NCI-H524 (cell line): ENCODE results near the gene PAQR8.
"Not testable (repeated sequence)": the region's sequence is repeated elsewhere in the genome, so short reads cannot be mapped to it uniquely, and the experiment has no call there.

Experiments
- DNase-seq, 2 experiments: peaks; one replicate each; lab custom pipeline; 2025; lab: John Stamatoyannopoulos, UW

PAQR8 gene

DNA sequence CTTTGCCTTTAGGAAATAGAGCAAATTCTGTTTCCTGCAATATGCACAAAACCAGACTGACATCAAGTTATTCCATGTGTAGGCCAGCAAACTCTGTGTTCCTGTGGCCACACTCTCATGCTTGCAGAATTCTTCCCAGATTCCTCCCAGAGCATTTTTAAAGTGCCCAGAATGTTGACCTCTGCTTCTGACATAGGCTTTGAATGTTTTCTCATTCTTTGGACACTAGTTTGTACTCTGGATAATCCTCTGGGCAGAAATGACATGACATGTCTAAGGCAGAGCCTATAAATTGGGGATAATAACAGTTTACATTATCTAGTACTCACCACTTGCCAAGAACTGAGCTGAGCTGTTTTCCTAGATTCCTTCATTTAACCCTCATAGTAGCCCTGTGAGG, 49.0 kb downstream of the PAQR8 start:
- no peak for DNase-seq

DNA sequence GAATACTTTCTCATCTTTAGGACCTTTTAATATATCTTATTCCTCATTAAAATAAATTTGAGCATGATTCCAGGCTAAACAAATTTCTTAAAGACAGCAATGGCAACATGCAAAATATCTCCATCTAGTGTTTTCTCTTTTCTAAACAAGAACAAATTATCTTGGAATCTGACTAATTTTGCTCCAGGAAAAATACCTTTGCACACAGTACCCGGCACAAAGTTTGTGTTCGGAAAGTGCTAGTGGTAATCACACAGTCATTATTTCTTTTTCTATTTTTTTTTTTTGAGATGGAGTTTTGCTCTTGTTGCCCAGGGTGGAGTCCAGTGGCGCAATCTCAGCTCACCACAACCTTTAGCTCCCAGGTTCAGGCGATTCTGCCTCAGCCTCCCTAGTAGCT, 50.0 kb downstream of the PAQR8 start:
- no peak for DNase-seq

DNA sequence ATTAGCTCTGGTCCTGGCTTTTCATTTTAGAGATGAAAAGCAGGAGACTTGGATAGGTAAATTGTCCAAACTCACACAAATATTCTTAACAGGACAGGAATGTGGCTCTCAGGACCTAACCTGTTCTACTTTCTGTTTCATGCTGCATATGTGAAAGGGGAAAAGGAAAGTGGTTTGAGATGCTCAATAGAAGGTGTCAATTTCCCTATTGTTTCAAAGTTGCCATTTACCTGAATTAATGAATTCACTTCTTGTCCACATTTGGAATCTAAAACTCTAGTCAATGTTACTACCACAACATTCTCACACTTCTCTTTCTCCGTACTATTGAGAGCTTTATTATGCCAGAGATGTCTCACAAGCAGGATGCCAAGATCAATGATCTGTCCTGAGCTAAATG, 53.4 kb downstream of the PAQR8 start:
- no peak for DNase-seq

DNA sequence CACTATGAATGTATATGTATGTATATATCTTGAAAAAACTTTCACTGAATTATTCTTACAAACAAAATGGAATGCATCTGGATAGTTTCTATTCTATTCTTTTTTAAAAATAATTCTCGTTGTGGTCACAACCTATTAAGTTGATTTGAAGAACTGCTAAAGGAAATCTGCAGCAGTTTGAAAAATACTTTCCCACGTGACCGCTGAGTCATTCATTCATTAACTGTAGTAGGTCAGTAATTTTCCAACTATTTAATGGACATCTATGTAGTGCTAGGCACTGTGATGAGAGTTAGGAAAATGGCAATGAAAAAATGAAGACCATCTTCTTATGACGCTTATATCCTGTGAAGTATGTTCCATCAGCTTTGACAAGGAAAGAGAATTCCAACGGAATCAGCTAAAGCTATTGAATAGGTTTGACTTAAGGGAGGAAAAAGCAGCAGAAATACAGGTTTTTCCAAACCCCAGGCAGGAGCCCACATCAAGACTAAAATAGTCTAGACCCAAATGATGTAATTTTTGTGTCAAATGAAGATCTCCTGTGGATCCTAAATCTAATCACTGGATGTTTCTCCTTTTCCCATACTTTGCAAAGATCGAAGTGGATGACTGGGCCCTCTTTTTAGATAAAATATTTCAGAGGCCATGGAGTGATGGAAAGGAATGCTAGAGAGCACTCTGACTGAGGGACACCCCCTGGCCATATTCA, 54.1 kb downstream of the PAQR8 start:
- no peak for DNase-seq

- DNase-seq = peak; percentile 19 to 71
Measured at GRCh38 chr6:52416629-52417151, 54.7 kb downstream of the PAQR8 start.

DNA sequence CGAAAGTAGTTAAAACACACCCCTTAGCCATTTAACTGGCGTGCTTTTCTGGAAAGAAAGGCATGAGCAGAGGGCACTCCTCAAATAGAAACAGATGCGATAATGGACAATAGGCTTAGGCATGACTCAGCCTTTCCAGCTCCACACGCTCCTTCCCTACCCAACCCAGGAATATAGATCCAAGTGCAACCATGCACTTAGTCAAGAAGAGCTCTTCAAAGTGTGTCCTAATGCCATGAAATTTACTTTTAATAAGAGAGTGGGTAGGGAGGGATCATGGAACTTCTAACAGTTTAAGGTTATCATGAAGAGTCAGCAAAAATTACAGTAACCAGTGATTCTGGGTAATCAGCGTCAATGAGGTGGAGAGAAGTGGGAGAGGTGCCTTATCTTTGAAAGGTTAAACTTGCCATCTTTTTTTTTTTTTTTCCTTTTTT, 55.7 kb downstream of the PAQR8 start:
- no peak for DNase-seq

GRCh38 chr6:52418606-52419005, 56.7 kb downstream of the PAQR8 start:
- DNase-seq = no peak

DNA sequence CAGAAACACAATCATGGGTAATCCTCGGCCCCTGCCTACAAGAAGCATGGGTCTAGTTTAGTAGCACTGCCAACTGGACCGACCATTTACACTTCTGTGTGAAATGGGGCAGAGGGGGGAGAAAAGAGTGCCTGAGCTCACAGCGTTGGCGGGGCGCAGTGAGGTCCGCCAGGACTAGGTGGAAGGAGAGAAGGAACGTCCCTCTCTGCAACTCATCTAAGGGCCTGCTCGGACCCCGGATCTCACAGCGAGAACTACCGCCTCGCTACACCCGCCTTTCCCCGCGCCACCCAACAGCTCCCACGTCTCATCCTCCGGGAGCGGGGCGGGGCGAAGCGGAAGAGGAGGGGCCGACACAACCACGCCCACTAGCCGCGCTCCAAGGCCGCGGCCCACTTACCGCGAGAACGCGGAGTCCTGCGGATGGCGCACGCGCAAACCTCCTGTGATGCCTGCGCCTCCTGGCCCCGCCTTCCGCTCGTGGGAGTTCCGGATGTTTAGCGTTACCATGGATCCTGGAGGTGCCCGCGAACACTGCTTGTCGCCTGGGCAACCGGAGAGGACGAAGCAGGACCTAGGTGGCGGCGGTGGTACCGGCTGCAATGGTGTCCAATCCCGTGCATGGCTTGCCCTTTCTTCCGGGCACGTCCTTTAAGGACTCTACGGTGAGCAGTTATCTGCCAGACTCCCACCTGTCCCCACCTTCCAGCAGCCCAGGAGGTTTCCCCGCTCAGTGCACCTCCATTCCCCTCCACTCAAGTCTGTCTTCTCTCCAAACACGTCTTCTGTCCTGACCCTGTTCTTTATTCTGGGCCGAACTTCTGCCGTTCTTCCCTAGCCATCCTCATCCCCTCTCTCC, 58.1 kb downstream of the PAQR8 start, which contains the start of gene EFHC1:
EFHC1 (plus strand) TSS at position 534 of the 859 bp plus-strand sequence; CDS start at position 603, 69 bp downstream.
- peak; percentile 94 to 98 for DNase-seq

DNA sequence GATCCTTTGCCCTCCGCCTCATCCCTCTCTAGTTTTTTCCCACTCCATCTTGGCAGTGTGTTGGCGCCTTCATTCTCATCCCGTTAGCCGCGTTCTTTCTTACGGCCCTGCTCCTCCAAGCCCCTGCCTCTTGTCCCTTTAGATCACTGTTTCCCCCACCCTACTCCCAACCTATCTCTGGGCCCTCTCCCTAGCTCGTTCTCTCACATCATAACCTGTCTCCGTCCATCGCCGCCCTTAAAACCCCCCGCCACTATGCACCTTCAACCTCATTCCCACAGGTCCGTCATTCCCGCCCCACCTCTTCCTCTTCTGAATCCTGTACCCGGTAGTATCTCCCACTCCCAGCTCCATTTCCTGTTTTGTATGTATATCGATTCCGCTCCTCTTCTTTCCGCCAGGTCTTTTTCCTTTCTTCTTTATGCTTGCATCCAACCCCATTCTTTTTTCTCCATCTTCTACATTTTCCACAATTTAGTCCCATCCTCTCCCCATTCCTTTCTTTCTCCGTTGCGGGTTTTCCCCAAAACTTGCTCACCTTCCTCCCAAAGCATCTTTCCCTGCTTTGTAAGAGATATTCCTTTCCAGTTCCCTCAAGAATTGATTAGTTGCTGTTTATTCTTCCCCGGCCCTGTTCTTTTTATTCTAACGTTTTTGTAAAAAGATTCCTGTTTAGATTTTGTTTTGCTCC, 58.9 kb downstream of the PAQR8 start:
- peak; percentile 42 to 65 for DNase-seq

- no peak for DNase-seq
Measured at GRCh38 chr6:52422156-52422555, 60.2 kb downstream of the PAQR8 start.

DNA sequence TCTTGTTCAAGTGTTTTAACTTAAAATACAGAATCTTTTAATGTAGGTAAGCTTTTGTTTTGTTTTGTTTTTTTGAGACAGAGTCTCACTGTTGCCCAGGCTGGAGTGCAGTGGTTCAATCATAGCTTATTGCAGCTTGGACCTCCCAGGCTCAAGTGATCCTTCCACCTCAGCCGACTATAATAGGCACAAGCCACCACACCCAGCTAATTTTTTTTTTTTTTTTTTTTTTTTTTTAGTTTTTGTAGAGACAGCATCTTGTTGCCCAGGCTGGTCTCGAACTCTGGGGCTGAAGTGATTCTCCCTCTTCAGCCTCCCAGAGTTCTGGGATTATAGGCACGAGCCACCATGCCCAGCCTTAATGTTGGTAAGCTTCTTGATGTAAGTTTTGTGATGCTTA, 61.5 kb downstream of the PAQR8 start:
- no peak for DNase-seq

DNA sequence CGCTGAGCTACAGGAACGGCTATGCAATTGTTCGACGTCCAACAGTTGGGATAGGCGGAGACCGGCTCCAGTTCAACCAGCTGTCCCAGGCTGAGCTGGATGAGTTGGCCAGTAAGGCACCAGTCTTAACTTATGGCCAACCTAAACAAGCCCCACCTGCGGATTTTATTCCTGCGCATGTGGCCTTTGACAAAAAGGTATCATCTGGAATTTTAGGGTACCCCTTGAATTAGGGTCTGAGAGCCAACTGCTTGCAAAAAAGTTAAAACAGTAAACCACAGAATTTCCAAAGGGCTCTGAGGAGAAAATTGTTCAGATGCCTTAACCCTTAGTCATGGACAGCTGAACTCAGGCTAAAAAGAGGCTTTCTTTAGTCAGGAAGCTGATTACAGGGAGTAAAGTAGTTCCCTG, 62.0 kb downstream of the PAQR8 start:
- DNase-seq = no peak

- DNase-seq = no peak
Measured at GRCh38 chr6:52424513-52424912, 62.6 kb downstream of the PAQR8 start.

DNA sequence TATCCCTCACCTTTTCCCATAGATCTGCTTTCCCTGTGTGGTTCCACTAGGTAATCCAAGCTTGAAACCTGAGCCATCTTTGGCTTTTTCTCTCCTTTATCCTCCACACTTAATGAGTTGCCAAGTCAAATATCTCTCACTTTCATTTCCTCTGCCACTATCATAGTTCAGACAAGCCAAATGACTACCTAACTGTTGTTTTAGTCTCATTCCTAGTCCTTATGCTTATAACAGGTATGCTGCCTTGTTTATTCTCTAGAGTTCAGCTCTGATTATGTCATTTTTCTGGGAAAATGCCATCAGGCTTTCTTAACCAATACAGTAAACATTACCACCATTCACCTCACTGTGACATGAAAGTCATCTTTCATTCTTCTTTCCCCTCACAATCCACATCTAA, 64.7 kb downstream of the PAQR8 start:
- DNase-seq = no peak

DNA sequence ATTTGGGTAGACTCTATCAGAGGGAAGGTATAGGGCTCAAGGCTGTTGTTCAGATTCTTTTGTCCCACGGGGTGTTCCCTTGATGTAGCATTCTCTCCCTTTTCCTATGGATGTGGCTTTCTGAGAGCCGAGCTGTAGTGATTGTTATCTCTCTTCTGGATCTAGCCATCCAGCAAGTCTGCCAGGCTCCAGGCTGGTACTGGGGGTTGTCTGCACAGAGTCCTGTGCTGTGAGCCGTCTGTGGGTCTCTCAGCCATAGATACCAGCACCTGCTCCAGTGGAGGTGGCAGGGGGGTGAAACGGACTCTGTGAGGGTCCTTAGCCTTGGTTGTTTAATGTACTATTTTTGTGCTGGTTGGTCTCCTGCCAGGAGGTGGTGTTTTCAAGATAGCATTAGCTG, 71.3 kb downstream of the PAQR8 start:
- not testable (repeated sequence) for DNase-seq

- peak in 1 of 2 experiments; percentile 41 for DNase-seq
Measured at GRCh38 chr6:52435345-52435744, 73.4 kb downstream of the PAQR8 start.

DNA sequence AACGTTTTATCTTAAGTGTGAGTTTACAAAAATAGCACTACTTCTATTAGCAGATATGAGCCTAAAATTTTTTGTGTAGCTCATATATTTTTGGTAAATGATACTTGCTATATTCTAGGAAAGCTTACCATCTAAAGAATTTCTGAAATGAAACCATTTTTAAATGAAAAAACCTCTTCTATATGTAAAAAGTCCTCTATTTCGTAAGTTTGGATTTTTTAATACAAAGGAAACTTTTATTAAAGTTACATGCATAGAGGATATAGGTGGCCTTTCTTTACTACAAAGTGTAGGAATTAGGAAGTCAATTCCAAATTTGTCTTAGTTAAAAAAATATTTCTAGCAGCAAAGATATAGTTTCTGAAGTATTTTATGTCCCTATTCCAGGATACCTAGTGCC, 77.0 kb downstream of the PAQR8 start:
- no peak for DNase-seq

DNA sequence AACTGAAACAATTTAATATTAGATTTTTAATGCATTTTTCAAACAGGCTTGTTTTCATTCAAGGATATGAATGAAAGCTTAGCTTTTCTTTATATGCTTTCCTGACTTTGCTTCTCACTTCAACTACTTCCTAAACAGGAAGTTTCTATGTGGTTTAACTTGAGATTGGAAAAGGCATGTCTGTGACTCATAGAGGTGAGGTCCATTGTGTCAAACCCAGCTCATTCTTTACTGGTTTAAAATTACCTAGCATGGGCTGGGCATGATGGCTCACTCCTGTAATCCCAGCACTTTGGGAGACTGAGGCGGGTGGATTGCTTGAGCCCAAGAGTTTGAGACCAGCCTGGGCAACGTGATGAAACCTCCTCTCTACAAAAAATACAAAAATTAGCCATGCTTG, 92.6 kb downstream of the PAQR8 start:
- no peak for DNase-seq

GRCh38 chr6:52457096-52457495, 95.1 kb downstream of the PAQR8 start:
- no peak for DNase-seq
